NCI-H2081 treated with DMSO at 0.1 percent for 48 hours (cell line): ENCODE data around the gene CDC27.
"Not testable (repeated sequence)": the region's sequence is repeated elsewhere in the genome, so short reads cannot be mapped to it uniquely, and the experiment has no call there.

ENCODE experiments used
- DNase-seq: peaks from one replicate; lab custom pipeline; 2025; lab: John Stamatoyannopoulos, UW

Gene CDC27

GRCh38 chr17:47193931-47194511 lies 4.9 kb upstream of the CDC27 start:
- DNase-seq = no peak

DNA sequence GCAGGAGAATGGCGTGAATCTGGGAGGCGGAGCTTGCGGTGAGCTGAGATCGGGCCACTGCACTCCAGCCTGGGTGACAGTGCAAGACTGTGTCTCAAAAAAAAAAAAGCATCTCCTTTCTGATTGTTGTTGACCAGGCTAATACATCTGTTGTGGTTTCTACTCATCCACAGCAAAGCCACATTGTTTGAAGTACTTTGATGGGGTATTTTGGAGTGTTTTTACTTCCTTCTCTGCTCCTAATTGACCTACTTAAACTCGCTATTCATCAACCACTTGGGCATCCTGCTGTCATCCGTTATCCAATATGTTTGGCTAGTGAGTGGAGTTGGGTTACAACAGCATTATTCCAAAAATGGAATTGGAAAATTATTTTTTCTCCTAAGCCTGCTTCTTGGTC lies 3.5 kb upstream of the CDC27 start:
- no peak for DNase-seq

DNA sequence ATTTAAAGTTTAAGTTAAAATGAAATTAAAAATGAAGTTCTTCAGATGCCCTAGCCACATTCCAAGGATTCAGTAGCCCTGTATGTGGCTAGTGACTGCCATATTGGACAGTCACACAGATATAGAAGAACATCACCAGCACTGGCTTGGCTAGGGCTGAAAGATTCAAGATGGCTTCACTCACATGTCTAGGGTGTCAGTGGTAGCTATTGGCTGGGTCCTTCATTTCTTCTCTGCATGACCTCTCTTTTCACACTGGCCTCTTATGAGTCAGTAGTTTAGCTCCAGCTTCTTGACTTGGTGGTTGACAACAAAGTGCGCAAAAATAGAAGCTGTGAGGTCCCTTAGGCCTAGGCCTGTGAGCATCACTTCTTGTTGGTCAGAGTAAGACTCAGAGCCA lies 1.7 kb upstream of the CDC27 start:
- DNase-seq = no peak

GRCh38 chr17:47190243-47190642 lies 1.1 kb upstream of the CDC27 start:
- no peak for DNase-seq

GRCh38 chr17:47189732-47190237 lies 690 bp upstream of the CDC27 start:
- DNase-seq = no peak

DNA sequence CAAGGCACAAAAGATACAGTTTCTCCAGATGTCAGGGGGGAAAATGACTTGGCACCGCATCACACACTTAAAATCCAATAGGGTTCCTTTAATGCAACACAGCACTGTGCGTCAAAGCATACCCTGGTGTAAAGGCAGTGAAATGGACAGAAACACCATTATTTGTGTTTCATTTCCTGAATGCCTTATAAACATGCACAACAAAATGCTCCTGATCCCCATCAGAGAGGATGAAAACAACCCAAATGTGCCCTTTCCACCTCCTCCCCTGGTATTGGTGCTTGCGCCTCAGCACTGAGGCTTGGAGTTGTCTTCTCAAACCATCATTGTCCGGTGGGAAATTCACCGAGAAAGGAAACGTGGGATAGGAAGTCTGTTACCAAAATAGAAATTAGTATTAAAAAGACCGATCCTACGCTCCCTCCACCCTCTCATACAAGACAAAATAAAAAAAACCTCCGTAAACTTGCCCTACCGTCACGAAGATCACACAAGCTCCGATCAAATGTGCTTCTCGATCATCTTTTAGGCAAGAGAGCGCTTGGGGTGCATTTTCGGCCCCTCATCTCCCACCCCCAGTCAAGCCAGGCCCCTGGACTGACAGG lies 722 bp downstream of the CDC27 start:
- DNase-seq = no peak

DNA sequence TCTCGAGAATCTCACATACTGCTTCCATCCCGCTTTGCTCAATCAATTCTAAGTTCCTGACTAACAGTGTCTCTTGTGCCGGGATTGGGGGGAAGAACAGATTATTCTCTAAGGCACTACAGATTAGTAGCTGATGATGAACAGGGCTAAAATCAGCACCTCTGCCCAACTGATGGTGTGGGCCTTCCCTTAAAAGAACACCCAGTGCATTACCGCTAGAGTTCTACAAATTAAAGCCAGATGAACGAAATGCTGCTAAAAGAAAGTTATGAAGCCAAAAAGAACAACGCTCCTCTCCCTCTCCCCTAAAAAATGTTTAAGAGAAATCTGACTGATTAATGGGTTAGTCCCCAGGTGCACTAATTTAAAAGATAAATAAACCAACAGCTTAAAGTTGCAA lies 4.4 kb downstream of the CDC27 start:
- DNase-seq = no peak

GRCh38 chr17:47180988-47181387 lies 8.1 kb downstream of the CDC27 start:
- not testable (repeated sequence) for DNase-seq

DNA sequence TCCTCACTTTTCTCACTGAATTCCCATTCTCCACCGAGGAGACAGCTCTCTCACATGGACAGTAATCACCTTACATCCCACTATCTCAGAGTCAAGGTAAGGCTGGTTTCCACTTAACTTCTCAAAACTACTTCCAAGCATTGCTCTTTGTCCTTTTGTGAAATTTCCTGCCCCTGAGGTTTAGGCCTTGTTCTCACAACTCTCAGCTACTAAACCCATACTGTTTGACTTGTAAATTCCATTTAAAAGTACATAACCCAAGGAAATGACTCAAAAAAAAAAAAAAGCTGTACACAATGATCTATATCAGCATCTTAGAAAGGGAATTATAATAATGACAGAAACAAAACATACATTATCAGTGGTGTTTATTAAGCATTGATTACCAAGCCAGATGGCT lies 8.8 kb downstream of the CDC27 start:
- no peak for DNase-seq

DNA sequence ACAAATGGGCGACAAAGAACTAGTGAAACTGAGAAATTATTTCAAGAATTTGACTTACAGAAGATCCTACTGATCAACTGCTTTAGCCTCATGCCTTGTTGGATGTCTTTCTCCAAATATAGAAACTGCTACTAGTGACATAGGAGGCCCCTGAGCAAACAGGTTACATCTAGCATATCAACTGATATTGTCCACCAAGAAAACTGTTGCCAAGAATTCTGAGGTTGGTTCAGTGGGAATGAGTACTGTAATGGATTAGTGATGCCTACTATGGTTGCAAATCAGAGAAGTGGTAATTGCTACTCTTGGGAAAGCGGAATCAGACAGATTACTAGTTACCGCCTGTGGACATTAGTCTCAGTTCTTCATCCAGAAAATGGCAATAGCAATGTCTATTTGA lies 10.0 kb downstream of the CDC27 start:
- no peak for DNase-seq

DNA sequence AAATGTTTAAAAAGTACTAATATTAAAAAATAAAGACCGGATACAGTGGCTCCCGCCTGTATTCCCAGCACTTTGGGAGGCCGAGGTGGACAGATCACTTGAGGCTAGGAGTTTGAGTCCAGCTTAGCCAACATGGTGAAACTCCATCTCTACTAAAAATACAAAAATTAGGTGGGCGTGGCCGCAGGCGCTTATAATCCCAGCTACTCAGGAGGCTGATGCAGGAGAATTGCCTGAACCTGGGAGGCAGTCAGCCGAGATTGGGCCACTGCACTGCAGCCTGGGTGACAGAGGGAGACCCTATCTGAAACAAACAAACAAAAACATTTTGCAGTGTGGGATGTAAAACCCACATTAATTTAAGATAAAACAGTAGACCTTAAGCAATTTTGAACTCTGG lies 11.8 kb downstream of the CDC27 start:
- no peak for DNase-seq

GRCh38 chr17:47176389-47176826 lies 12.7 kb downstream of the CDC27 start:
- DNase-seq = no peak

- DNase-seq = not testable (repeated sequence)
These were observed 14.3 kb downstream of the CDC27 start for GRCh38 chr17:47174823-47175222.

DNA sequence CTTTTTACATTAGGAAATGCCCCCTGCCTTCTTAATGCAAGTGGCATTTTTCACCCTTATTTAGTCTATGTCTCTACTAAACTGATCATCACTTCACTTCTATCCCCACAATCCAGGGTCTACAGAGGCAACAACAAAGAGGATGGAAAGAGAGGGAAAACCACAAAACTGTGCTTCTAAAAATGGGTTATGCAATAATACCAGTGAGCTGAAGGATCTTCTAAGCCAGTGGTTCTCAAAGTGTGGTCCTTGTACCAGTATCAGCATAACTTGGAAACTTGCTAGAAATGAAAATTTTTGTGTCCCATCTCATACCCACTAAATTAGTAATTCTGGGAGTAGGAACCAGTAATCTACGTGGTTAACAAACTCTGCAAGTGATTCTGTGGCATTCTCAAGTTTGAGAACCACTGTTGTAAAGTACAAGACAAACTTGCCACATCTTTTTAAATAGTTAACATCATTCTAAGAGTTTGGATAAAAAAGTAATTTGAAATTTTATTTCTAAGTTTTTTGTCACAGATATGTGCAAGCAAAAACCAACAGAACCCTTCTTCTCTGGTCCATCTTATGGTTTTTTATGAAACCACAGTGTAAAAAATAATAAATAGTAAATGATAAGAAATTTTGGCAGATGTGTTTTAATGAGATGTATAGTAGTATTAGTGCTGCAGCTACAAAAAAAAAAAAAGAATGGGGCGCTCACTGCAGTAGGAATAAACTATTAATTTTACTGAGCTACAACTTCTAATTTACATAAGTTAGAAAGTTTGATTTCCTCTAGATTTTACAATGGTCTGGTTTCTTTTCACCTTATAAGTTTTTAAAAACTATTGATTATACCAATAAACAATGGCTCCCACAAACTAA lies 16.2 kb downstream of the CDC27 start:
- no peak for DNase-seq

DNA sequence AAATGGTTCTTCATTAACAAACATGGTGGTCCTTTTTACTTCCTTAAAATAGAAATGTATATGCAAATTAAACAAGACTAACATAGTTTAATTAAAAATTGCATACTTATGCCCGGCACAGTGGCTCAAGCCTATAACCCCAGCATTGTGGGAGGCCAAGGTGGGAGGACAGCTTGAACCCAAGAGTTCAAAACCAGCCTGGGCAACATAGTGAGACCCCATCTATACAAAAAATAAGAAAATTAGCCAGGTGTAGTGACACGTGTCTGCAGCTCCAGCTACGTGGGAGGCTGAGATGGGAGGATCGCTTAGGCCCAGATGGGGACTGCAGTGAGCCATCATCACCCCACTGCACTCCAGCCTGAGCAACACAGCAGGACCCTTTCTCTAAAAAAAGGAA lies 18.4 kb downstream of the CDC27 start:
- no peak for DNase-seq

DNA sequence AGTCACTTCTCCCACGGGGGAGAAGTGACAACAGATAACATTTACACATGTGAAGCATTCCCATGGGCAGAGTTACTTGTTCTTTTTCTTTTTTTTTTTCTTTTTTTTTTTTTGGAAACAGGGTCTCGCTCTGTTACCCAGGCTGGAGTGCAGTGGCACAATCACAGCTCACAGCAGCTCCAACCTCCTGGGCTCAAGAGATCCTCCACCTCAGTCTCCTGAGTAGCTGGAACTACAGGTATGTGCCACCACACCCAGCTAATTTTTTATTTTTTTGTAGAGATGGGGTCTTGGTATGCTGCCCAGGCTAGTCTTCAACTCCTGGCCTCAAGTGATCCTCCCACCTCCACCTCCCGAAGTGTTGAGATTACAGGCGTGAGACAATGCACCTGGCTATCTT lies 20.2 kb downstream of the CDC27 start:
- DNase-seq = not testable (repeated sequence)

DNA sequence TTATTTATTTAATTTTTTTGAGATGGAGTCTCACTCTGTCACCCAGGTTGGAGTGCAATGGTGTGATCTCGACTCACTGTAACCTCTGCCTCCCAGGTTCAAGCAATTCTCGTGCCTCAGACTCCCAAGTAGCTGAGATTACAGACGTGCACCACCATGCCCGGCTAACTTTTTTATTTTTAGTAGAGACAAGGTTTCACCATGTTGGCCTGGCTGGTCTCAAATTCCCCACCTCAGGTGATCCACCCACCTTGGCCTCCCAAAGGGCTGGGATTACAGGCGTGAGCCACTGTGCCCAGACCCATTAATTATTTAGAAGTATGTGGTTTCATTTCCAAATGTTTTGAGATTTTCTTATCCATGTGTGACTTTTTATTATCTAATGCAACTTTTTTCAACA lies 22.2 kb downstream of the CDC27 start:
- not testable (repeated sequence) for DNase-seq

GRCh38 chr17:47165137-47165536 lies 24.0 kb downstream of the CDC27 start:
- DNase-seq = no peak

- no peak for DNase-seq
These were observed 24.8 kb downstream of the CDC27 start for GRCh38 chr17:47164263-47164662.

DNA sequence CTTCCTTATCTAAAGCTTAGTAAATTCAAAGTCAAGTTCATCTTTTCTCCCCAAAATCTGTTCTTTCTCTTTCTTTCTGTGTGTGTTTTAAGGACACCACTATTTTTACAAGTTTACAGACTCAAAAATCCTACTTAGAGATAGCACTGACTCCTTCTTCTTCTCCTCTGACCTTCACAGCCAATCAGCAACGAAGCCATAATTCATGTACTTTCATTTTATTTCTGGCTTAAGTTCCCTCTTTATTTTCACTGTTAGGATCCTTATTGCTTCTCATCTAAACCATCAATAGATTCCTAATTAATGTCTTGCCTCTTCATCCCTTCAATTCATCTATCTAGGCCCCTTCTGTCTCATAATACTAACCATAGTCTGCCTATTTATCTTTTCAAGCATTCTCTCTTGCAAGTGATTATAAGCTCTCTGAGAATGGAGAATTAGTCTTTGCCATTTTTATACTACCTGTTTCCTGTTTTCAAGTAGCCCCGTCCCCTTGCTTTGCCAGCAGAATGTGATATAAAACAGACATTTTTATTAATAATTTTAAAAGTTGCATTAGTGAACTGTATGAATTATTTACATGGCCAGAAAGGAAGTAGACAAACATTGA lies 27.0 kb downstream of the CDC27 start:
- DNase-seq = no peak

GRCh38 chr17:47159315-47159714 lies 29.8 kb downstream of the CDC27 start:
- DNase-seq = no peak

- no peak for DNase-seq
These were observed 43.7 kb downstream of the CDC27 start for GRCh38 chr17:47145351-47145750.

- no peak for DNase-seq
These were observed 53.9 kb downstream of the CDC27 start for GRCh38 chr17:47135235-47135634.
